Lower leg skin (tissue), 4 donors: ENCODE data around the gene NME3. TPM values are rescaled to one million over a fixed set of nuclear protein-coding genes. Genes with fewer than 3 reads are reported as not detected.

ENCODE experiments used
- DNase-seq, 2 donors: peaks; one replicate each; pipeline ENCODE4 v3.0.0-alpha.2; 2019; ENCODE audit warnings: low spot score in 2 of 2
- H3K4me3 ChIP-seq: fragments of 200-600 bp; sonication (generic); 2 replicates; pipeline ENCODE4 v1.5.1; 2017; ENCODE audit warnings: mild to moderate bottlenecking, low read depth; ENCODE audit not compliant: poor library complexity, severe bottlenecking
- CTCF ChIP-seq, 3 donors: fragments of 450-650 bp; IDR thresholded peaks; one replicate each; pipeline ENCODE4 v1.5.1; 2016; ENCODE audit warnings: antibody characterized with exemption in 3 of 3, mild to moderate bottlenecking in 3 of 3, moderate library complexity in 2 of 3
- POLR2A ChIP-seq, 2 donors: fragments of 450-650 bp; IDR thresholded peaks; one replicate each; pipeline ENCODE4 v1.6.1; 2016 to 2017; ENCODE audit warnings: antibody characterized with exemption in 2 of 2, mild to moderate bottlenecking in 1 of 2, moderate library complexity in 1 of 2
- WGBS, 2 donors: methylation state at CpG; one replicate each; pipeline ENCODE4 v1.1.5; 2018; 5-methylcytosine and 5-hydroxymethylcytosine counted together
- intact Hi-C: fragments of 100-400 bp; cut with DNase I; formaldehyde crosslinking; loops from one replicate; pipeline ENCODE4 v1.15.0; 2023; ENCODE audit warnings: low total_unique reads
- total RNA-seq, 4 donors: library from RNA; depleted of rRNA; stranded (reverse); fragments of >200 nt; gene quantifications; one replicate each; pipeline ENCODE4 v1.1.0, GENCODE V29; 2016

Gene NME3
- total RNA-seq, 4 donors from 2014 or later, result 77.7 to 98.4 (median 85.8) TPM

DNA sequence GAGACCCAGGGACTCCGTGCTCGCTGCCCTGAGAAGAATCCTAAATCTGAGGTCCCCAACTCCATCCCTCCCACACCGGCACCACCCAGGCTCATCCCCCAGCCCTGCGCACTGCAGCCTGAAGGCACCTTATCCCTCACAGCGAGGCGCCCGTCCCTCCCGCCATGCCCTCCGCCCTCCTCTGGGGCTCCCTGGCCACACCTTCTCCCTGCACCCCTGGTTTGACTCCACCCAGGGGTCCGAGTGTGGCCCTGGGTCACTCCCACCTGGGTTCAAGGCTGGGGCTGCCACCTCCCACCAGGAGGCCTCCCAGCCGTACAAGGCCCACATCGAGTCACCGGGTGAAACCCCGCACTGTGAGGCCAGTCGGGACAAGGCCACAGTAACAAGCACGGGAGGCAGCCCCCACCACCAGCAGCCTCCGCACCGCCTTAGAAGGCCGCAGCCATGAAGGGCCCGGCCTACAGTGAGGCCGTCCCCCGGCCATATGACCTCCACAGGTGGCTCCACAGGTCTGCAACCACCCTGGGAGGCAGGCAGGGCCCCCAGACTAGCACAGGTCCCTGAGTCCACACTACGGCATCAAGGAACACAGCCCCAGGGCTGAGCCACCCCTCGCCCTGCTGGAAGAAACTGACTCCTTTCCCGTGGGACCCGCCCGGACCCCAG lies 47.0 kb upstream of the NME3 start:
- WGBS, 2 donors, result 92 to 95% methylated on average over 27 of the region's 27 CpGs
- intact Hi-C loops, result no loop called here
- TF ChIP-seq CTCF (IDR thresholded peaks at IDR 0.05), result no peak
- TF ChIP-seq POLR2A (IDR thresholded peaks at IDR 0.05), result no peak
- H3K4me3 ChIP-seq, result no peak overlapping the region
- DNase-seq, result no peak

GRCh38 chr16:1817716-1818115 lies 46.4 kb upstream of the NME3 start:
- H3K4me3 ChIP-seq, result no peak overlapping the region
- TF ChIP-seq POLR2A (IDR thresholded peaks at IDR 0.05) (no peak), CTCF (IDR thresholded peaks at IDR 0.05) (no peak)
- no peak for DNase-seq
- WGBS, 2 donors, result 92 to 93% methylated on average over 17 of the region's 17 CpGs
- intact Hi-C loops, result no loop called here

DNA sequence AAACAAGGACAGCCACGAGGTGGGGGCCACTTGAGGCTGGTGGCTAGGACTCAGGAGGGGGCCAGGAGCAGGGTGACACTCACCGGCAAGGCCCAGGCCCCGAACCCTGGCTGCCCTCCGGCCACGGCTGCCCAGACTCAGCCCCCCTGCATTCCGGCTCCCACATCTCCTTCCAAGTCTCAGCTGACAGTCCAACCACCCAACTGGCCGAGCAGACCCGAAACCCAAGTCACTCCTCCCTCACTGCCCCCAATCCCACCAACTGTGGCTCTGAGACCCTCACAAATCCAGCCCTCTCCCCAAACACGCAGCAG lies 45.9 kb upstream of the NME3 start:
- DNase-seq, result no peak

GRCh38 chr16:1816396-1817275 lies 45.3 kb upstream of the NME3 start:
- 94% methylated on average over 29 to 38 of the region's 40 CpGs for WGBS, 2 donors
- DNase-seq, result no peak
- intact Hi-C loops, result no loop called here
- no peak for TF ChIP-seq CTCF (IDR thresholded peaks at IDR 0.05)
- no peak for TF ChIP-seq POLR2A (IDR thresholded peaks at IDR 0.05)
- no peak overlapping the region for H3K4me3 ChIP-seq

More for the DNA sequence above, 45.9 kb upstream of the NME3 start:
- H3K4me3 ChIP-seq, result no peak overlapping the region
- 92 to 95% methylated on average over 9 of the region's 9 CpGs for WGBS, 2 donors
- intact Hi-C loops, result no loop called here
- TF ChIP-seq CTCF (IDR thresholded peaks at IDR 0.05) (no peak), POLR2A (IDR thresholded peaks at IDR 0.05) (no peak)

DNA sequence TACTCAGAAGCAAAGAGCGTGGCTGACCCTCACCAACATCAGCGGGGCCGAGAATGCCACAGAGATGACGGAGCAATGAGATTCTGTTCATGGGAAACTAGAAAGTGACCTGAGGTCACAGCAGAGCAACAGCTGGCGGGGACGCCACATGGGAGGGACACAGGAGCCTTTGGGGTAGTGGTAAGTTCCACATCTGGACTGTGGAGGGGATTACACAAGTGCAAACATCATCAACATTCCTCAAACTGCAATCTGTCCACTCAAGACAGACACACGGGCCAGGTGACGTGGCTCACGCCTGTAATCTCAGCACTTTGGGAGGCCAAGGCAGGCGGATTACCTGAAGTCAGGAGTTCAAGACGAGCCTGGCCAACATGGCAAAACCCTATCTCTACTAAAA lies 44.1 kb upstream of the NME3 start:
- DNase-seq, result no peak
- intact Hi-C loops, result no loop called here
- WGBS, 2 donors, result 92 to 93% methylated on average over 11 of the region's 11 CpGs
- TF ChIP-seq POLR2A (IDR thresholded peaks at IDR 0.05), result no peak
- TF ChIP-seq CTCF (IDR thresholded peaks at IDR 0.05), result no peak
- no peak overlapping the region for H3K4me3 ChIP-seq
